ENCODE results near the gene TDP1.
A peak's percentile ranks its signal among the peaks of the same experiment; 100 is the strongest.

Gene TDP1

DNA sequence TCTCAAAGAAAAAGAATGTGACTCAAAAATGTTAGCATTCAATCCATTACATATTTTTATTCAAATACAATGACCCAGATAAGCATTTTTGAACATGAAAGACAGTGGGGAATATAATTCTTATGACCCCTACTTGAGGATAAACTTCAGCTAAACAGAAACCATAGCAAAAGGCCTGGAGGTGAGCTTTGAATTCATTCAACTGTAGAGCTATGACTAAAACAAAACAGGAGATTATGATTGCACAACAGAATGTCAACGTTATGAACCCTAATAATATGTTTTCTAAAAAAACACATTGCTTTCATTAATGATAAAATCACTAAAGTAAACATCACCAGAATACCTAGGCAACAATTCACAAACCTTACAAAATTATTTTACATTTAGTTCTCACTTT, 29.0 kb upstream of the TDP1 start:
- Histone ChIP-seq H3K27ac (peak overlapping the region; percentile 89), H3K27me3 (replicated peaks) (no peaks in the 10 kb centered on the region), H3K36me3 (replicated peaks) (no peaks in the 10 kb centered on the region), H3K4me3 (ENCODE audit: low read depth, low read length) (no peak overlapping the region)
- TF ChIP-seq, protein P1, sequence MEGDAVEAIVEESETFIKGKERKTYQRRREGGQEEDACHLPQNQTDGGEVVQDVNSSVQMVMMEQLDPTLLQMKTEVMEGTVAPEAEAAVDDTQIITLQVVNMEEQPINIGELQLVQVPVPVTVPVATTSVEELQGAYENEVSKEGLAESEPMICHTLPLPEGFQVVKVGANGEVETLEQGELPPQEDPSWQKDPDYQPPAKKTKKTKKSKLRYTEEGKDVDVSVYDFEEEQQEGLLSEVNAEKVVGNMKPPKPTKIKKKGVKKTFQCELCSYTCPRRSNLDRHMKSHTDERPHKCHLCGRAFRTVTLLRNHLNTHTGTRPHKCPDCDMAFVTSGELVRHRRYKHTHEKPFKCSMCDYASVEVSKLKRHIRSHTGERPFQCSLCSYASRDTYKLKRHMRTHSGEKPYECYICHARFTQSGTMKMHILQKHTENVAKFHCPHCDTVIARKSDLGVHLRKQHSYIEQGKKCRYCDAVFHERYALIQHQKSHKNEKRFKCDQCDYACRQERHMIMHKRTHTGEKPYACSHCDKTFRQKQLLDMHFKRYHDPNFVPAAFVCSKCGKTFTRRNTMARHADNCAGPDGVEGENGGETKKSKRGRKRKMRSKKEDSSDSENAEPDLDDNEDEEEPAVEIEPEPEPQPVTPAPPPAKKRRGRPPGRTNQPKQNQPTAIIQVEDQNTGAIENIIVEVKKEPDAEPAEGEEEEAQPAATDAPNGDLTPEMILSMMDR (IDR thresholded peaks at IDR 0.05; ENCODE audit: low read depth, low read length, missing control alignments), result no peak
- in situ Hi-C loops (cut with HindIII; ENCODE audit: low pct_ligation_motif_present, low sequenced_read_pairs), result no loop called here
- DNase-seq, result peak; percentile 63

DNA sequence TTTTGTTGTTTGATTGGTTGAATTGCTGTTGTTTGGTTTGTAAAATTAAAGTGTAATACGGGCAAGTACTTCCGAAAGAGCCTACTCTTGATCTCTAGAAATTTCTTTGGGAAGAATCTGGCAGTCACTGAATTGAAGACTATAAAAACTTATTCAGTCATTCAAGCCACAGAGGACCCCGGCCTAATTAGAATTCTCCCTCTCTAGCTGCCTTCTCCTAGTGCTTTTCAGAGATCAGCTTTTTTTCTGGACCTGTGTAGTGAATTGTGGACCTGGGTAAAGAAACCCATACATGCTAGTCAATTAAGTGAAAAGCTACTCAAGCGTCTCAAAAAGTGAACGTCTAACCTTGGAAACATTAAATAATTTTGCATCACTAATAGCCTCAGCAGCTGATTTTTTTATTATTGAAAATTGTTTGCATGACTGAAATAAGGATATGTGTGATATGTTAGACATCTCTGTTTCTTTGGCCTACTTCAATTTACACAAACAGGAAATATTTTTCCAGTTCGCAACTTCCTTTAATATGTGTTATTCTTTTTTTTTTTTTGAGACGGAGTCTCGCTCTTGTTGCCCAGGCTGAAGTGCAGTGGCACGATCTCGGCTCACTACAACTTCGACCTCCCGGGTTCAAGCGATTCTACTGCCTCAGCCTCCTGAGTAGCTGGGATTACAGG, 28.4 kb upstream of the TDP1 start:
- DNase-seq, result no peak
- H3K27ac ChIP-seq, result peak overlapping the region; percentile 89
- no peaks in the 10 kb centered on the region for H3K36me3 ChIP-seq (replicated peaks)

DNA sequence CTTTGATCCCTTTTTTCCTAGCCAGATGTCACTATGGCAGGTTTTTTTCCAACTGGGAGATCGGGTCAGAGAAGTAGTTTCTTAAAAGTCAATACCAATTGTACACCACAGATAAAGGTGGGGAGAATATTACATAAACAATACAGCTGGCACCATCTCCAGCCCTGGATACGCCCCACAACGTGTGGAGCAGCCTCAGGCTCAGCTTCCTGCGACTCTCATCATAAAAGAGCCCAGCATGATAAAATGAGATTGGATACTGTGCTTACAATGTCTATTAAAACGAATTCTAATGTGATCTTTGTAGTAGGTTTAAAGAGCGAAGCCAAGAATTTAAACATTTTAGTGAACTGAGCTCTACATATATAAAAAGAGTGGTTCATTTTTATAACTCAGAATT, 22.7 kb upstream of the TDP1 start:
- in situ Hi-C loops (cut with HindIII; ENCODE audit: low pct_ligation_motif_present, low sequenced_read_pairs), result no loop called here
- TF ChIP-seq, protein P1 (IDR thresholded peaks at IDR 0.05; ENCODE audit: low read depth, low read length, missing control alignments), result no peak
- Histone ChIP-seq H3K4me3 (ENCODE audit: low read depth, low read length) (no peak overlapping the region), H3K36me3 (replicated peaks) (no peaks in the 10 kb centered on the region), H3K27me3 (replicated peaks) (no peaks in the 10 kb centered on the region), H3K27ac (no peak overlapping the region)
- DNase-seq, result no peak

More for the DNA sequence above, 28.4 kb upstream of the TDP1 start:
- in situ Hi-C loops (cut with HindIII; ENCODE audit: low pct_ligation_motif_present, low sequenced_read_pairs), result no loop called here
- no peak overlapping the region for H3K4me3 ChIP-seq (ENCODE audit: low read depth, low read length)
- TF ChIP-seq, protein P1 (IDR thresholded peaks at IDR 0.05; ENCODE audit: low read depth, low read length, missing control alignments), result no peak
- no peaks in the 10 kb centered on the region for H3K27me3 ChIP-seq (replicated peaks)

DNA sequence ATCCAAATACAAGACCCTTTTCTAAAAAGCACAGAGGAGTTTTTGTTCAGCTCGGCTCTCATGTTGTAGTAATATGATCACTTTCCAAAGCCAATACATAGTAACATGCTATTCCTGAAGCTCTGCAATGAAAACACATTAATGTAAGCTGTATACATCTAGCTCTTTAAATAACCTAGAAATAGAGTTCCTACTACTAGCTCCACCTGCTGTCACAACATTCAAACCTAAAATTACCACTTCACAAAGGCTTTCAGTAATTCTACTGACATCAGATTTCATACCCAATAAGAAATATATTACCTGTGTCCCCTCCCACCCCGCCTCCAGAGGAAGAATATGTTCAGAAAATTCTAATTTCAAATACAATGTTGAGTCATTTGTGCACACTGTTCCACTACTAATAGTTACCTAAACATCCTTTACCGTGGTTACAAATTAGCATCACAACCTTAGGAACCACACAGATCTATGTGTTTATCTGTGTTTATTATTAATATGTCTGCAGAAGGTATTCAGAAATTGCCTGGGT, 19.0 kb upstream of the TDP1 start:
- no peaks in the 10 kb centered on the region for H3K27me3 ChIP-seq (replicated peaks)
- in situ Hi-C loops (cut with HindIII; ENCODE audit: low pct_ligation_motif_present, low sequenced_read_pairs), result no loop called here
- no peak for DNase-seq
- no peak overlapping the region for H3K27ac ChIP-seq
- TF ChIP-seq, protein P1 (IDR thresholded peaks at IDR 0.05; ENCODE audit: low read depth, low read length, missing control alignments), result peak; percentile 20
- no peak overlapping the region for H3K4me3 ChIP-seq (ENCODE audit: low read depth, low read length)
- H3K36me3 ChIP-seq (replicated peaks), result no peaks in the 10 kb centered on the region

DNA sequence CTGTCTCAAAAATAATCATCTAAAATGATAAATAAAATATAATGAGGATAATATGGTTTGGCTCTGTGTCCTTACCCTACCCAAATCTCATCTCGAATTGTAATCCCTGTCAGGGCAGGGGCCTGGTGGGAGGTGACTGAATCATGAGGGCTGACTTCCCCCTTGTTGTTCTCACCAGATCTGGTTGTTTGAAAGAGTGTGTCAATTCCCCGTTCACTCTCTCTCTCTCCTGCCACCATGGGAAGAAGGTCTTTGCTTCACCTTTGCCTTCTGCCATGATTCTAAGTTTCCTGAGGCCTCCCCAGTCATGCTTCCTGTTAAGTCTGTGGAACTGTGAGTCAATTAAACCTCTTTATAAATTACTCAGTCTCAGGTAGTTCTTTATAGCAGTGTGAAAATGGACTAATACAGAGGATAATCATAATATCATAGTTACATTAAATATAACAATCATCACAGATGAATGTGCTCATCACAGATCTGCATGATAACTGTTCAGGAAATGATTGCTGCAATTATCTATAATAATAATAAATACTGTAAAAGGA, 13.8 kb upstream of the TDP1 start:
- DNase-seq, result no peak
- Histone ChIP-seq H3K27ac (no peak overlapping the region), H3K36me3 (replicated peaks) (no peaks in the 10 kb centered on the region), H3K27me3 (replicated peaks) (no peaks in the 10 kb centered on the region), H3K4me3 (ENCODE audit: low read depth, low read length) (no peak overlapping the region)
- TF ChIP-seq, protein P1 (IDR thresholded peaks at IDR 0.05; ENCODE audit: low read depth, low read length, missing control alignments), result no peak
- in situ Hi-C loops (cut with HindIII; ENCODE audit: low pct_ligation_motif_present, low sequenced_read_pairs), result no loop called here
